OCI-LY1 (cell line): Measurements from ENCODE around the gene ATOX1.

Experiments
- EZH2 ChIP-seq: fragments of 200-600 bp; sonication (generic), shearing (Covaris generic); IDR thresholded peaks from 2 replicates; pipeline ENCODE4 v1.8.0; 2017; ENCODE audit warnings: borderline replicate concordance, mixed run types, mild to moderate bottlenecking, antibody characterized with exemption, low read length, moderate library complexity, mixed read lengths
- TF ChIP-seq, protein P1 (sequence below): fragments of 200-600 bp; sonication (generic), shearing (Covaris generic); IDR thresholded peaks from 2 replicates; pipeline ENCODE4 v1.5.1; 2017; ENCODE audit warnings: mild to moderate bottlenecking, antibody characterized with exemption, low read length, moderate library complexity, mixed read lengths

- TF ChIP-seq, protein P1, sequence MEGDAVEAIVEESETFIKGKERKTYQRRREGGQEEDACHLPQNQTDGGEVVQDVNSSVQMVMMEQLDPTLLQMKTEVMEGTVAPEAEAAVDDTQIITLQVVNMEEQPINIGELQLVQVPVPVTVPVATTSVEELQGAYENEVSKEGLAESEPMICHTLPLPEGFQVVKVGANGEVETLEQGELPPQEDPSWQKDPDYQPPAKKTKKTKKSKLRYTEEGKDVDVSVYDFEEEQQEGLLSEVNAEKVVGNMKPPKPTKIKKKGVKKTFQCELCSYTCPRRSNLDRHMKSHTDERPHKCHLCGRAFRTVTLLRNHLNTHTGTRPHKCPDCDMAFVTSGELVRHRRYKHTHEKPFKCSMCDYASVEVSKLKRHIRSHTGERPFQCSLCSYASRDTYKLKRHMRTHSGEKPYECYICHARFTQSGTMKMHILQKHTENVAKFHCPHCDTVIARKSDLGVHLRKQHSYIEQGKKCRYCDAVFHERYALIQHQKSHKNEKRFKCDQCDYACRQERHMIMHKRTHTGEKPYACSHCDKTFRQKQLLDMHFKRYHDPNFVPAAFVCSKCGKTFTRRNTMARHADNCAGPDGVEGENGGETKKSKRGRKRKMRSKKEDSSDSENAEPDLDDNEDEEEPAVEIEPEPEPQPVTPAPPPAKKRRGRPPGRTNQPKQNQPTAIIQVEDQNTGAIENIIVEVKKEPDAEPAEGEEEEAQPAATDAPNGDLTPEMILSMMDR = no peak
- no peak for TF ChIP-seq EZH2
Observed at GRCh38 chr5:151718153-151718552, 40.3 kb downstream of the ATOX1 start.
